HG03439 (cell line): Measurements from ENCODE around the gene ALB.

Experiments
- ATAC-seq: cut with Tn5 transposase; IDR thresholded peaks from one replicate; pipeline ENCODE4 v1.9.1; 2021; ENCODE audit warnings: mild to moderate bottlenecking, moderate library complexity; ENCODE audit not compliant: unreplicated experiment

Gene ALB

GRCh38 chr4:73429826-73430587 lies 25.9 kb downstream of the ALB start:
- no peak for ATAC-seq

- ATAC-seq, result no peak
These were observed 27.7 kb downstream of the ALB start for GRCh38 chr4:73431813-73432168.

DNA sequence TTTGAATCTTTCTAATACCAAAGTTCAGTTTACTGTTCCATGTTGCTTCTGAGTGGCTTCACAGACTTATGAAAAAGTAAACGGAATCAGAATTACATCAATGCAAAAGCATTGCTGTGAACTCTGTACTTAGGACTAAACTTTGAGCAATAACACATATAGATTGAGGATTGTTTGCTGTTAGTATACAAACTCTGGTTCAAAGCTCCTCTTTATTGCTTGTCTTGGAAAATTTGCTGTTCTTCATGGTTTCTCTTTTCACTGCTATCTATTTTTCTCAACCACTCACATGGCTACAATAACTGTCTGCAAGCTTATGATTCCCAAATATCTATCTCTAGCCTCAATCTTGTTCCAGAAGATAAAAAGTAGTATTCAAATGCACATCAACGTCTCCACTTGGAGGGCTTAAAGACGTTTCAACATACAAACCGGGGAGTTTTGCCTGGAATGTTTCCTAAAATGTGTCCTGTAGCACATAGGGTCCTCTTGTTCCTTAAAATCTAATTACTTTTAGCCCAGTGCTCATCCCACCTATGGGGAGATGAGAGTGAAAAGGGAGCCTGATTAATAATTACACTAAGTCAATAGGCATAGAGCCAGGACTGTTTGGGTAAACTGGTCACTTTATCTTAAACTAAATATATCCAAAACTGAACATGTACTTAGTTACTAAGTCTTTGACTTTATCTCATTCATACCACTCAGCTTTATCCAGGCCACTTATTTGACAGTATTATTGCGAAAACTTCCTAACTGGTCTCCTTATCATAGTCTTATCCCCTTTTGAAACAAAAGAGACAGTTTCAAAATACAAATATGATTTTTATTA lies 28.3 kb downstream of the ALB start:
- no peak for ATAC-seq

DNA sequence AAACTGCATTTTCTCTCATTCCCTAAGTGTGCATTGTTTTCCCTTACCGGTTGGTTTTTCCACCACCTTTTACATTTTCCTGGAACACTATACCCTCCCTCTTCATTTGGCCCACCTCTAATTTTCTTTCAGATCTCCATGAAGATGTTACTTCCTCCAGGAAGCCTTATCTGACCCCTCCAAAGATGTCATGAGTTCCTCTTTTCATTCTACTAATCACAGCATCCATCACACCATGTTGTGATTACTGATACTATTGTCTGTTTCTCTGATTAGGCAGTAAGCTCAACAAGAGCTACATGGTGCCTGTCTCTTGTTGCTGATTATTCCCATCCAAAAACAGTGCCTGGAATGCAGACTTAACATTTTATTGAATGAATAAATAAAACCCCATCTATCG lies 29.1 kb downstream of the ALB start:
- no peak for ATAC-seq

DNA sequence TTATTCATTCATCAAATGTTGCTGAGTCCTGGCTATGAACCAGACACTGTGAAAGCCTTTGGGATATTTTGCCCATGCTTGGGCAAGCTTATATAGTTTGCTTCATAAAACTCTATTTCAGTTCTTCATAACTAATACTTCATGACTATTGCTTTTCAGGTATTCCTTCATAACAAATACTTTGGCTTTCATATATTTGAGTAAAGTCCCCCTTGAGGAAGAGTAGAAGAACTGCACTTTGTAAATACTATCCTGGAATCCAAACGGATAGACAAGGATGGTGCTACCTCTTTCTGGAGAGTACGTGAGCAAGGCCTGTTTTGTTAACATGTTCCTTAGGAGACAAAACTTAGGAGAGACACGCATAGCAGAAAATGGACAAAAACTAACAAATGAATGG lies 30.2 kb downstream of the ALB start:
- ATAC-seq, result no peak

DNA sequence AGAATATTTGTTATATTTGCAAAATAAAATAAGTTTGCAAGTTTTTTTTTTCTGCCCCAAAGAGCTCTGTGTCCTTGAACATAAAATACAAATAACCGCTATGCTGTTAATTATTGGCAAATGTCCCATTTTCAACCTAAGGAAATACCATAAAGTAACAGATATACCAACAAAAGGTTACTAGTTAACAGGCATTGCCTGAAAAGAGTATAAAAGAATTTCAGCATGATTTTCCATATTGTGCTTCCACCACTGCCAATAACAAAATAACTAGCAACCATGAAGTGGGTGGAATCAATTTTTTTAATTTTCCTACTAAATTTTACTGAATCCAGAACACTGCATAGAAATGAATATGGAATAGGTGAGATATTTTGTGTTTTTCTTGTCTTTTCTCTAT lies 31.9 kb downstream of the ALB start, which contains the start of gene AFP:
AFP (plus strand) TSS at position 238 of the 400 bp plus-strand sequence; CDS start at position 280, 42 bp downstream.
- no peak for ATAC-seq

DNA sequence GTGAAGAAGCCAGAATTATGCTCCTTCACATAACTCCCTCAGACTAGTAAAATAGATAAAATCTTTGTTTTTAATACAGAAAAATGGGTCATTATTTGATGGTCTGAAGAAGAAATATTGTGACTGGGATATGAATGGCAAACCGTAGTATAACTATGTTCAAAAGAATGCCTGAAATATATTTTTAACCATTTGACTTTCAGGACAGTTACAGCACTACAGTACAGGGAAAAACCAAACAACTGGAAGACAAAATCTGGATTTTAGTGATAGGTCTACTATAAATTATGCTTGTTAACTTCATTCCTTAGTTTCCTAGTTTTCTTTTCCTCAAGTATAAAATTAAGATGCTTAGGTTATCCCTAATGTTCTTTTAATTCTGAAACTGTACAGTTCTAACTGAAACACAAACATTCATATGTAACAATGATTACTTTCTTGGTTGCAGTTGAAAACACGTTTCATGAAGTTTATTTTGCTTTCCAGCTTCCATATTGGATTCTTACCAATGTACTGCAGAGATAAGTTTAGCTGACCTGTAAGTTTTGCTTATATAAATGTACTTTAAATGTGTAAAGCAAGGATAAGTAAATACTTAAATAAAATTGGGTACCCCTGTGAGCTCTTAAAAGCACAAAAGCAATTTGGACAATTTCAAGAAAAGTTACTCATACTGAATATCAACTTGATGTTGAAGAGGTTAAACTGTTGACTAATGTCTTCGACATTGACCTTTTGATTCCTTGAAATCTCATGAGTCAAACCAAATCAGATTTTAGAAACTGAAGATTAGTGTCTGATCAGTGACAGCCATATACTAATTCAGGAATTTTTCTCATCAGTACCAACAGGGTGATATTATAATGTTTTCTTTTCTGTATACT lies 32.8 kb downstream of the ALB start:
- no peak for ATAC-seq

DNA sequence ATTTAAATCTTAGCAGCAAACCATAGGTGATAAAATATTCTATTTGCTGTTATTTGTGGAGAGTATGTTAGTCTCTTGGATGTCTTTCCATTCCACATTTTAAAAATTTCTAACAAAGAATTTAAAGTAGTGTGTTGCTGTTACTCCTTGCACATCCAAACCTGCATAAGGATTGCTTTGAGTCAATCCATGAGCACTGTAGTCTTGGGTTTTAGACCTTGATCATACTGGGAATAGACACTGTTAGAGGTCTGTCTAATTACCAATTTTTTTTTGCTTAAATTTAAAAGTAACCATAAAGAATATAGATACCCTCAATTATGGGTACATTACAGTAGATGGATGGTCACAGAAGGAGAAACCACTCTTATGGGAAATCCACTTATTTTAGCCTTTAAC lies 33.5 kb downstream of the ALB start:
- ATAC-seq, result no peak

- ATAC-seq, result no peak
These were observed 34.0 kb downstream of the ALB start for GRCh38 chr4:73438048-73438447.

- no peak for ATAC-seq
These were observed 34.6 kb downstream of the ALB start for GRCh38 chr4:73438582-73439215.

- ATAC-seq, result no peak
These were observed 35.4 kb downstream of the ALB start for GRCh38 chr4:73439445-73439844.

DNA sequence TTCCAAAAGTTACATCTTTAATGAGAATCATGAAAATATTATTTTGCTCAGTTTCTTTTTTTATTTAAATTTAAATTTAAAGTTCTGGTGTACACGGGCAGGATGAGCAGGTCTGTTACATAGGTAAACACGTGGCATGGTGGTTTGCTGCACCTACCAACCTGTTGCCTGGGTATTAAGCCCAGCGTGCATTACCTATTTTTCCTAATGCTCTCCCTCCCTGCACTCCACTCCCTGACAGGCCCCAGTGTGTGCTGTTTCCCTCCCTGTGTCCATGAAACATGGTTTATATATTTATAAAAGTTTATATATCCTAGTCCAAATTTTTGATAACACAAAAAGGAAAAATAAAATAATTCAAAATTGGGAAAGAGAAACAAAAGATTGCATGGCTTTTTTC lies 35.9 kb downstream of the ALB start:
- no peak for ATAC-seq

DNA sequence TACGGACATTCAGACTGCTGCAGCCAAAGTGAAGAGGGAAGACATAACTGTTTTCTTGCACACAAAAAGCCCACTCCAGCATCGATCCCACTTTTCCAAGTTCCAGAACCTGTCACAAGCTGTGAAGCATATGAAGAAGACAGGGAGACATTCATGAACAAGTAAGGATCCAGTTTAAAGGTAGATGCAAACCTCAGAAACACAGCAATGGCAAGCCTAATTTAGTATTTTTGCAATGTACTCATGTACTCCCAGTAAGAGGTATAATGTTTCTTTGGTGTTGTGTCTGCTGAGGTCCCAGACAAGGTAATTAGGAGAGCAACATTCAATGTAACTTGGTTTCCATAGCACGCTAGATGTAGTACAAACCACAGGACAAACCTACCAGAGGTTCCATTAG lies 36.6 kb downstream of the ALB start:
- no peak for ATAC-seq

DNA sequence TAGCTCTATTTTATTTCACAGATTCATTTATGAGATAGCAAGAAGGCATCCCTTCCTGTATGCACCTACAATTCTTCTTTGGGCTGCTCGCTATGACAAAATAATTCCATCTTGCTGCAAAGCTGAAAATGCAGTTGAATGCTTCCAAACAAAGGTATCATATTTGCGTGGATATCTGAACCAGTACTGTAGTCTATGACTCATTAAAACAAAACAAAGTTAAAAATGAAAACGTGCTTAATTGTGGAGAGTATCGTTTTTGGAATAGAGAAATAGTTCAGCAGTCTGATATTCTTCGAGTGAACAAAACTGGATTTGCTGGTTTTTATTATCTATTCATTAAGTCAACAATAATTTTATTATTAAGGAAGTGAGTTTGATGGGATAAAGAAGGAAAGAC lies 38.2 kb downstream of the ALB start:
- no peak for ATAC-seq

DNA sequence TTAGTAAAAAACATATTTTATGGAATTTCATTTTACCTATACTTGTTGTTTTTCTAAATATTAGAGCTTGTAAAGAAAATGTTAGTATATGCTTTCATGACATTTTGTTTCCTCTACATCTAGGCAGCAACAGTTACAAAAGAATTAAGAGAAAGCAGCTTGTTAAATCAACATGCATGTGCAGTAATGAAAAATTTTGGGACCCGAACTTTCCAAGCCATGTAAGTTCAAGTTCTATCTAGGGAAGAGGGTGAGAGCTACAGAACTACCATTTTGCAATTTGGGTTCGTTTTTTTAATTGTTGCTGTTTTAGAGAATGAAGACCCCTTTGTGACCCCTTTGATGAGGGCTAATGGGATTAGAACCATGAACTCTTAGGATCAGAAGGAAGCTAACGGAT lies 39.1 kb downstream of the ALB start:
- no peak for ATAC-seq

GRCh38 chr4:73445383-73446335 lies 41.6 kb downstream of the ALB start:
- ATAC-seq, result no peak

DNA sequence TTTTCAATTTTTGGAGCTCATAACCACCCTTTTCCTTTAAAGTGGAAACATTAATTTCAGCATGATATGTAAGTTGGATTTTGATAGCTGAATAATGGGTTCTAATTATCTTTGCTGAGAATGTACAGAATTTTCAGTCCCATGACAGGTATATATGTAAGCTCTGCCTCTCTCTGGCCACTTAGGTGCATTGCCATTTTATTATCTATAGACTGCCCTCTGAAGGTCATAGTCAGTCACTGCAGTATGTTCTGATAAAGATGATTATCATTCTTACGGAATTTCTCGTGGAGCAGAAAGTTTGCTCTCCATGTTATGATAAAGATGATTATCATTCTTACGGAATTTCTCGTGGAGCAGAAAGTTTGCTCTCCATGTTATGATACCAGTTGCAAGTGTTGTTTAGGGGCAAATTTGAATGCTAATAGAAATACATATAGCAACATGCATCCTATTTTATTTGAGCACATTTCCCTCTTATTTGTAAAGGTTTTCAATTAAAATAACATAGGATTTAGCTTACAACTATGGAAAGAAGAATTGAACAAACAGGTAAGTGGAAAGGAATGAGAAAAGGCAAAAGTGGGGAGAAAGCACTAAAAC lies 42.4 kb downstream of the ALB start:
- peak; percentile 98 for ATAC-seq

DNA sequence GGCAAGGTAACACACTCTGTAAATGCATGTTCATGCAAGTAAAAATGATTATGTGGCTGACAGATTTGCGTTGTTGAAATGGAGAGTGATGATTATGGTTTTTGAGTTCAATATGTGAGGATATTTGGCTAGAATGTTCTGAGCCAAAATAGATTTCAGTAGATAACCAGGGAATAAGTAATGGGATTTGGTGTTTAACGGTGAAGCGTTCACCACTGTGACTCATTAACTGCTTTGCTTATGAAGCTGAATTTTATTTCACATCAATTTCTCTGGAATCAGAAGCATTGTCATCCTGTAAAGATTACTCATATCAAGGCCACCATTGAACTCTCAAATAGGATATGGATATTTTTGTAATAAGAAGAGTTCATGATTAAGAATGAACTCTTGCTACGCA lies 43.6 kb downstream of the ALB start:
- no peak for ATAC-seq

- no peak for ATAC-seq
These were observed 44.5 kb downstream of the ALB start for GRCh38 chr4:73448448-73449203.
